ENCODE measurements around the gene GAB3. TPM values are rescaled to one million over a fixed set of nuclear protein-coding genes. Genes with fewer than 3 reads are reported as not detected.

GAB3 gene
- total and polyA plus RNA-seq, 8 donors: 0.58 to 11.0 (median 1.7) TPM; not detected in 1

DNA sequence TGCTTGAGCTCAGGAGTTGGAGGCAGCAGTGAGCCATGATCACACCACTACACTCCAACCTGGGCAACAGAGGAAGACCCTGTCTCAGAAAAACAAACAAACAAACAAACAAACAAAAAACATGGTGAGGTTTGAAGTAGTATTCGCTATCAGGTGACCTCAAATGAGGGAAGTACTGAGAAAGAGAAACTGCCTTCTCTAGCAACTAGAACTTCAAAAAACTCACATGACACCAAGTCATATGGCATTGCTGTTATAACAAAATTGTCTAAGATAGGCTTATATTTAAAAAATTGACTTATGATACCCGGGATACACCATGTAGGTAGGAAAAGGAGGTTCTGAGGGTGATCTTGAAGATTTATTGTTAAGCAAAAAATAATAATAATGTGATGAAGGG is 44.1 kb upstream of the GAB3 start:
- DNase-seq: no peak
- Histone ChIP-seq H3K4me3 (no peak overlapping the region), H3K9me3 (no peaks in the 10 kb centered on the region), H3K4me1 (peaks cover 8 to 27% (median 15%) of the 10 kb centered on the region in 4 donors), H3K36me3 (no peaks in the 10 kb centered on the region), H3K27me3 (no peaks in the 10 kb centered on the region), H3K27ac (no peak overlapping the region)
- WGBS, 5 donors: 57 to 92% (median 82%) methylated on average over 2 of the region's 2 CpGs
- intact Hi-C loops (cut with DNase I; ENCODE audit: low total_unique reads): no loop called here
- TF ChIP-seq EP300 (IDR thresholded peaks at IDR 0.05): no peak
- no peak for TF ChIP-seq POLR2AphosphoS5 (IDR thresholded peaks at IDR 0.05)
- TF ChIP-seq, protein P1, sequence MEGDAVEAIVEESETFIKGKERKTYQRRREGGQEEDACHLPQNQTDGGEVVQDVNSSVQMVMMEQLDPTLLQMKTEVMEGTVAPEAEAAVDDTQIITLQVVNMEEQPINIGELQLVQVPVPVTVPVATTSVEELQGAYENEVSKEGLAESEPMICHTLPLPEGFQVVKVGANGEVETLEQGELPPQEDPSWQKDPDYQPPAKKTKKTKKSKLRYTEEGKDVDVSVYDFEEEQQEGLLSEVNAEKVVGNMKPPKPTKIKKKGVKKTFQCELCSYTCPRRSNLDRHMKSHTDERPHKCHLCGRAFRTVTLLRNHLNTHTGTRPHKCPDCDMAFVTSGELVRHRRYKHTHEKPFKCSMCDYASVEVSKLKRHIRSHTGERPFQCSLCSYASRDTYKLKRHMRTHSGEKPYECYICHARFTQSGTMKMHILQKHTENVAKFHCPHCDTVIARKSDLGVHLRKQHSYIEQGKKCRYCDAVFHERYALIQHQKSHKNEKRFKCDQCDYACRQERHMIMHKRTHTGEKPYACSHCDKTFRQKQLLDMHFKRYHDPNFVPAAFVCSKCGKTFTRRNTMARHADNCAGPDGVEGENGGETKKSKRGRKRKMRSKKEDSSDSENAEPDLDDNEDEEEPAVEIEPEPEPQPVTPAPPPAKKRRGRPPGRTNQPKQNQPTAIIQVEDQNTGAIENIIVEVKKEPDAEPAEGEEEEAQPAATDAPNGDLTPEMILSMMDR (IDR thresholded peaks at IDR 0.05): no peak
- TF ChIP-seq POLR2A (IDR thresholded peaks at IDR 0.05): no peak

DNA sequence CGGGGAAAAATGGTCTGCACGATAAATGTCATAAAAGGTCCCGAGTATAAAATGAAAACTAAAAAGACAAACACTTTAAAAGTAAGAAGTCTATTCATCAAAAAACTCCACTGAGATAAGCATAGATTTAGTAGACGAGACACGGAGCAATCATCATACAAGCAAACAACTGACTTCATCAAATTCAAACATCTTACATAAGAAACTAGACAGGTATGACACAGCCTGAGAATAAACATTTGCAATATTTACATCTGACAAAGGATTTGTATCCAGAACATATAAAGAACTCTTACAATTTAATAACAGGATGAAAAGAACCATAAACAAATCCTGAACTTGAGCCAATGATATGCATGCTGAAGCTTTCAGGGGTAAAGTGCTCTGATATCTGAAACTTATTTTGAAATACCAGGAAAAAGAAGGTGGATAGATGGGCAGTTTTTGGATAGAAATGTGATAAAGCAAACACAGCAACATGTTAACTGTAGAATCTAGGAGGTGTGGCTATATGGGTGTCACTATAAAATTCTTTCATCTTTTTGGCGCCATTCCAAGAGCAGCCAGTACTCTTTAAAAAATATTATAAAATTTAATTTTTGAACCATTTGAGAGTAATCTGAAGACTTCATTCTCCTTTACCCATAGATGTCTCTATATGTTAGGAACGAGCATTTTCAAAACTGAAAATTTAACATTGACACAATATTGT is 42.4 kb upstream of the GAB3 start:
- no peaks in the 10 kb centered on the region for H3K9me3 ChIP-seq
- no peak for TF ChIP-seq POLR2AphosphoS5 (IDR thresholded peaks at IDR 0.05)
- TF ChIP-seq, protein P1 (IDR thresholded peaks at IDR 0.05): no peak
- no peak for TF ChIP-seq POLR2A (IDR thresholded peaks at IDR 0.05)
- no peak for TF ChIP-seq EP300 (IDR thresholded peaks at IDR 0.05)
- 68 to 75% (median 72%) methylated on average over 7 of the region's 7 CpGs for WGBS, 5 donors
- no peak overlapping the region for H3K4me3 ChIP-seq
- DNase-seq: no peak
- intact Hi-C loops (cut with DNase I; ENCODE audit: low total_unique reads): no loop called here
- no peaks in the 10 kb centered on the region for H3K36me3 ChIP-seq
- H3K4me1 ChIP-seq: peaks cover 0 to 19% (median 2%) of the 10 kb centered on the region in 4 donors
- H3K27ac ChIP-seq: no peak overlapping the region
- no peaks in the 10 kb centered on the region for H3K27me3 ChIP-seq

DNA sequence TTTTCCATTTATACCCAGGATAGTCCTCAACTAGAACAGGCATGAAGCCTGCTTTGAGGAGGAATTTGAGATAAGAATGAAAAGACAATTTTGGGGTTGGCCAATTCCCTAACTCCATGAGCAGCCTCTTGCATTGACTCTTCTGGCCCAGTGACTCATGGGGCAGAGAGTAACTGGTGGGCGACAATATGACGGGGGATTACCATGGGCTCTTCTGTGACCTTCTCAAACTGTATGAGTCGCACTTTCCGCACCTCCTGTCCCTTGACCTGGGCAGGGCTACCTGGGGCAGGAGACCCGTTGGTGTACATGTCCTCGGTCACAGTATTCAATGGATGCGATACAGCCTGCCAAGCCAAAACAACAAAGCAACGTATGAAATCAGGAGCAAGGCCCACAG is 41.1 kb upstream of the GAB3 start:
- H3K36me3 ChIP-seq: no peaks in the 10 kb centered on the region
- H3K4me1 ChIP-seq: peaks cover 0 to 17% (median 2%) of the 10 kb centered on the region in 4 donors
- no peak overlapping the region for H3K4me3 ChIP-seq
- H3K9me3 ChIP-seq: no peaks in the 10 kb centered on the region
- DNase-seq: no peak
- intact Hi-C loops (cut with DNase I; ENCODE audit: low total_unique reads): no loop called here
- TF ChIP-seq, protein P1 (IDR thresholded peaks at IDR 0.05): no peak
- TF ChIP-seq POLR2AphosphoS5 (IDR thresholded peaks at IDR 0.05) (no peak), EP300 (IDR thresholded peaks at IDR 0.05) (no peak), POLR2A (IDR thresholded peaks at IDR 0.05) (no peak)
- no peak overlapping the region for H3K27ac ChIP-seq
- H3K27me3 ChIP-seq: no peaks in the 10 kb centered on the region
- 75 to 85% (median 81%) methylated on average over 8 of the region's 8 CpGs for WGBS, 5 donors

DNA sequence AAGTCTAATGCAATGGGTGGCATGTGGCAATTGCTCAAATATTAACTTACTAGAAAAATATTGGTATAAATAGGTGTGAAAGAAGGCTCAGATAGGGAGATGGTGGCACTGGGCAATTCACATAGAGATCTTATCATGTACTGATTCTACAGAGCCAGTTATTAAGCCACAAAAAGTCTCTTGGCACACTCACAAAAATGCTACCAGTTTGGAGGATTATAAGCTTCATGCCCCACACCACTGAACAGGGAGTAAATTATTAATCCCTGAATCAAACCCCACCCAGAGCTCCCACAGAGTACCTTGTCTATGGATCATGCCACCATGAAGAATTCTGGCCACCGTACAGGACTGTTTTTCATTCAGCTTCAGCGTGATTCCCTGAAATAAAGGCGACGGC is 40.6 kb upstream of the GAB3 start:
- Histone ChIP-seq H3K36me3 (no peaks in the 10 kb centered on the region), H3K9me3 (no peaks in the 10 kb centered on the region), H3K4me3 (no peak overlapping the region), H3K4me1 (peaks cover 0 to 14% (median 2%) of the 10 kb centered on the region in 4 donors), H3K27me3 (no peaks in the 10 kb centered on the region), H3K27ac (no peak overlapping the region)
- DNase-seq: no peak
- intact Hi-C loops (cut with DNase I; ENCODE audit: low total_unique reads): no loop called here
- WGBS, 5 donors: 37 to 57% (median 56%) methylated on average over 4 of the region's 4 CpGs
- TF ChIP-seq EP300 (IDR thresholded peaks at IDR 0.05) (no peak), POLR2AphosphoS5 (IDR thresholded peaks at IDR 0.05) (no peak), POLR2A (IDR thresholded peaks at IDR 0.05) (no peak)
- TF ChIP-seq, protein P1 (IDR thresholded peaks at IDR 0.05): no peak

All from stomach (tissue), 9 donors.